HepG2 (cell line): ENCODE data around the gene EPS8. TPM values are rescaled to one million over a fixed set of nuclear protein-coding genes. Genes with fewer than 3 reads are reported as not detected.

ENCODE experiments used
- ATAC-seq: fragments of 200-7000 bp; cut with Tn5 transposase; 3 replicates; pipeline ENCODE4 v1.9.1; 2020; ENCODE audit warnings: mild to moderate bottlenecking, moderate library complexity
- BruUV-seq: library from RNA; stranded (reverse); fragments of 400-500 nt; replicated peaks from 2 replicates; lab custom pipeline; 2021; lab: Mats Ljungman, UMichigan
- CTCF ChIA-PET: fragments of 300-600 bp; formaldehyde crosslinking; extraction: SDS; loops from one replicate; lab custom pipeline; 2021; ENCODE audit warnings: low total read pairs, inconsistent platforms, low intra/inter-chr PET ratio; lab: Yijun Ruan, JAX
- POLR2A ChIA-PET: fragments of 350-600 bp; sonication (Branson Sonifier 250); formaldehyde crosslinking; loops from one replicate; lab custom pipeline; 2020; ENCODE audit warnings: antibody characterized with exemption, inconsistent platforms; lab: Yijun Ruan, JAX
- DNase-seq: peaks from one replicate; pipeline ENCODE4 v3.0.0-alpha.2; 2015; ENCODE audit warnings: low spot score
- FAIRE-seq: peaks from 3 replicates; lab custom pipeline; 2011; peaks lifted over from hg19 to GRCh38; lab: Jason Lieb, UNC
- H2AFZ ChIP-seq: one replicate; pipeline ENCODE4 v1.6.1; 2011; ENCODE audit warnings: low read length, inconsistent platforms
- H3K27ac ChIP-seq: fragments of 300-600 bp; 3 replicates; pipeline ENCODE4 v1.8.0; 2011; ENCODE audit warnings: mixed run types, mild to moderate bottlenecking, mixed read lengths, low read length, inconsistent platforms; ENCODE audit not compliant: insufficient read depth; ENCODE audit errors: extremely low read length
- H3K27me3 ChIP-seq, 2 experiments: fragments of 200-600 bp in 1 of 2; 2 replicates in 1 of 2; 3 replicates in 1 of 2; pipeline versions ENCODE4 v1.6.0 to v1.8.0; 2011; ENCODE audit warnings: low read length in 2 of 2, mild to moderate bottlenecking in 2 of 2, moderate library complexity in 2 of 2, inconsistent platforms in 1 of 2; ENCODE audit not compliant: insufficient read depth in 2 of 2, control insufficient read depth in 1 of 2
- H3K36me3 ChIP-seq, 2 experiments: fragments of 200-600 bp in 1 of 2; replicated peaks in 1 of 2; 2 replicates in 1 of 2; 3 replicates in 1 of 2; pipeline versions ENCODE4 v1.5.1 to v1.8.0; 2011; ENCODE audit warnings: low read length in 2 of 2, inconsistent platforms in 1 of 2; ENCODE audit not compliant: insufficient read depth in 2 of 2, control insufficient read depth in 1 of 2
- H3K4me1 ChIP-seq: 2 replicates; pipeline ENCODE4 v1.5.1; 2012; ENCODE audit warnings: low read length, inconsistent platforms; ENCODE audit not compliant: insufficient read depth
- H3K4me2 ChIP-seq: 2 replicates; pipeline ENCODE4 v1.6.0; 2011; ENCODE audit warnings: low read depth, low read length, inconsistent platforms
- H3K4me3 ChIP-seq, 3 experiments: fragments of 200-600 bp in 1 of 3; sonication (generic), shearing (Covaris generic) in 1 of 3; replicated peaks in 1 of 3; 2 replicates each; pipeline ENCODE4 v1.5.1; 2011 to 2016; ENCODE audit warnings: low read length in 3 of 3, inconsistent platforms in 2 of 3, low read depth in 2 of 3, mild to moderate bottlenecking in 2 of 3, control low read depth in 1 of 3, mixed read lengths in 1 of 3; ENCODE audit not compliant: insufficient read depth in 1 of 3
- H3K79me2 ChIP-seq: one replicate; pipeline ENCODE4 v1.6.1; 2011; ENCODE audit warnings: low read length, inconsistent platforms; ENCODE audit not compliant: insufficient read depth
- H3K9ac ChIP-seq: 2 replicates; pipeline ENCODE4 v1.6.0; 2011; ENCODE audit warnings: mild to moderate bottlenecking, low read depth, low read length, inconsistent platforms; ENCODE audit not compliant: insufficient read depth
- H3K9me3 ChIP-seq: 2 replicates; pipeline ENCODE4 v1.5.1; 2012; ENCODE audit warnings: mild to moderate bottlenecking, low read length
- H4K20me1 ChIP-seq: 2 replicates; pipeline ENCODE4 v1.6.0; 2011; ENCODE audit warnings: inconsistent platforms, mild to moderate bottlenecking, low read length, moderate library complexity; ENCODE audit not compliant: insufficient read depth
- ATF7 ChIP-seq, 2 experiments: fragments of 450-650 bp in 1 of 2; sonication (generic) in 1 of 2; formaldehyde crosslinking in 1 of 2; IDR thresholded peaks; 2 replicates each; pipeline versions ENCODE4 v1.4.0 to v1.6.1; 2016 to 2020; ENCODE audit warnings: antibody characterized with exemption in 1 of 2, mild to moderate bottlenecking in 1 of 2, missing genetic modification reagents in 1 of 2
- CREB1 ChIP-seq, 2 experiments: fragments of 450-650 bp in 1 of 2; IDR thresholded peaks; 2 replicates each; pipeline ENCODE4 v1.6.1; 2016 to 2017; ENCODE audit warnings: control low read depth in 1 of 2, mild to moderate bottlenecking in 1 of 2, missing compliant biosample characterization in 1 of 2, missing genetic modification characterization in 1 of 2
- MED8 ChIP-seq: sonication (generic); formaldehyde crosslinking; IDR thresholded peaks from 2 replicates; pipeline ENCODE4 v1.8.1; 2023; ENCODE audit warnings: mild to moderate bottlenecking, missing genetic modification reagents; ENCODE audit not compliant: insufficient replicate concordance
- PTBP1 ChIP-seq: fragments of 200-400 bp; formaldehyde crosslinking; IDR thresholded peaks from 2 replicates; pipeline ENCODE4 v1.6.1; 2018; ENCODE audit warnings: low read length, low read depth; ENCODE audit not compliant: poor library complexity, severe bottlenecking
- SALL1 ChIP-seq: sonication (generic); formaldehyde crosslinking; IDR thresholded peaks from 2 replicates; pipeline ENCODE4 v1.8.0; 2022; ENCODE audit warnings: mild to moderate bottlenecking, missing genetic modification reagents
- TP53 ChIP-seq: sonication (generic); formaldehyde crosslinking; conservative IDR thresholded peaks from 2 replicates; pipeline ENCODE4 v1.4.0; 2020; ENCODE audit warnings: missing genetic modification reagents
- ZBTB1 ChIP-seq: sonication (generic); formaldehyde crosslinking; IDR thresholded peaks from 2 replicates; pipeline ENCODE4 v1.4.0; 2020; ENCODE audit warnings: missing genetic modification reagents, borderline replicate concordance
- ZNF550 ChIP-seq: sonication (generic); formaldehyde crosslinking; IDR thresholded peaks from 2 replicates; pipeline ENCODE4 v1.4.0; 2020; ENCODE audit warnings: mild to moderate bottlenecking, missing genetic modification reagents, borderline replicate concordance
- in situ Hi-C: cut with HindIII; loops from 2 replicates; pipeline ENCODE4 v1.10.0; 2017; ENCODE audit warnings: low pct_unique_long_range_greater_than_20kb; ENCODE audit not compliant: extremely low pct_ligation_motif_present
- intact Hi-C: fragments of 100-400 bp; cut with micrococcal nuclease; formaldehyde crosslinking; loops from one replicate; pipeline ENCODE4 v1.10.0; 2022; ENCODE audit not compliant: unreplicated experiment
- polyA plus RNA-seq, 8 experiments: library from polyadenylated mRNA; depleted of rRNA in 3 of 8; stranded (reverse) in 7 of 8; unstranded in 1 of 8; fragments of >200 nt; fragmentation: Illumina TruSeq in 4 of 8; extraction: Trizol in 4 of 8; gene quantifications; 2 replicates each; pipeline versions ENCODE4 v1.2.1 to v1.2.3, GENCODE V29; 2011 to 2016; ENCODE audit warnings: low read depth in 4 of 8, missing spikeins in 1 of 8, mixed read lengths in 1 of 8; ENCODE audit not compliant: insufficient read depth in 1 of 8
- total RNA-seq, 5 experiments: library from RNA; depleted of rRNA; stranded (reverse); fragments of >200 nt; fragmentation: Illumina TruSeq; extraction: Trizol; gene quantifications; 2 replicates each; pipeline ENCODE4 v1.2.3, GENCODE V29; 2016; ENCODE audit warnings: low read depth in 1 of 5
- TF ChIP-seq, protein P1 (sequence below), 2 experiments: sonication (generic) in 1 of 2; formaldehyde crosslinking in 1 of 2; IDR thresholded peaks; 2 replicates each; pipeline versions ENCODE4 v1.4.0 to v1.6.1; 2018 to 2020; ENCODE audit warnings: missing genetic modification reagents in 2 of 2, borderline replicate concordance in 1 of 2, low read depth in 1 of 2, mild to moderate bottlenecking in 1 of 2, missing biosample characterization in 1 of 2
- TF ChIP-seq, protein P2 (sequence below): IDR thresholded peaks from 2 replicates; pipeline ENCODE4 v1.6.1; 2016; ENCODE audit warnings: missing compliant biosample characterization, missing genetic modification reagents, borderline replicate concordance
- TF ChIP-seq, protein P3 (sequence below): IDR thresholded peaks from 2 replicates; pipeline ENCODE4 v1.6.1; 2016; ENCODE audit warnings: missing biosample characterization, missing genetic modification reagents, low read depth

The EPS8 gene
- total and polyA plus RNA-seq, 2 of the 13 experiments (the other 11 are each of a cell fraction or from before 2014, with no cell fraction given): 37.1 to 43.4 TPM

DNA sequence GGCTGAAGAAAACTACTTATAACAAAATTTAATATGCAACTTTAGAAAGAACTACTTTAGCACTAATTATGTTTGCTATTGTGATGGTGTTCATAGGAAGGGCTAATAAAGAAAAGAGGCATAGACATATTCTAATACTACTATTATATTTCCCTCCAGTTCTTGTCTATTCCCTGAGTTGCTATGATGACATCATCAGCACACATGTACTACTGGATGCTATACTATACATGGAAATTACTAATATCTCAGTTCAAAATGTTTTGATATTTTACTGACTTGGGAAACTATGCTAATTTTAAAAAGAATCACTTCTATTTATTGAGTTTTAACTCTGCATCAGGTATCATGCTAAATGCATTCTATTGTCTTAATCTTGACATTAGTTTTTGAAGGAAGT is 101.6 kb downstream of the EPS8 start:
- intact Hi-C loops (loop anchor here (10.0 kb wide), 1 partner anchor 167 kb away; no protein-coding TSS in a partner anchor), in situ Hi-C loops (no loop called here)
- Histone ChIP-seq H2AFZ (no peak overlapping the region), H3K9ac (no peak overlapping the region), H4K20me1 (peaks cover 3% of the 10 kb centered on the region; the same call in 1 of the 2 replicates), H3K27me3 (no peaks in the 10 kb centered on the region; a peak in 1 of 5 replicates), H3K4me1 (peaks cover 59% of the 10 kb centered on the region), H3K4me2 (no peak overlapping the region), H3K27ac (no peak overlapping the region), H3K4me3 (no peak overlapping the region), H3K9me3 (no peaks in the 10 kb centered on the region), H3K36me3 (no peaks in the 10 kb centered on the region), H3K79me2 (peaks cover 25% of the 10 kb centered on the region)
- DNase-seq (no peak), ATAC-seq (no peak), FAIRE-seq (no peak)
- BruUV-seq: no TSS peak
- TF ChIP-seq, protein P1, sequence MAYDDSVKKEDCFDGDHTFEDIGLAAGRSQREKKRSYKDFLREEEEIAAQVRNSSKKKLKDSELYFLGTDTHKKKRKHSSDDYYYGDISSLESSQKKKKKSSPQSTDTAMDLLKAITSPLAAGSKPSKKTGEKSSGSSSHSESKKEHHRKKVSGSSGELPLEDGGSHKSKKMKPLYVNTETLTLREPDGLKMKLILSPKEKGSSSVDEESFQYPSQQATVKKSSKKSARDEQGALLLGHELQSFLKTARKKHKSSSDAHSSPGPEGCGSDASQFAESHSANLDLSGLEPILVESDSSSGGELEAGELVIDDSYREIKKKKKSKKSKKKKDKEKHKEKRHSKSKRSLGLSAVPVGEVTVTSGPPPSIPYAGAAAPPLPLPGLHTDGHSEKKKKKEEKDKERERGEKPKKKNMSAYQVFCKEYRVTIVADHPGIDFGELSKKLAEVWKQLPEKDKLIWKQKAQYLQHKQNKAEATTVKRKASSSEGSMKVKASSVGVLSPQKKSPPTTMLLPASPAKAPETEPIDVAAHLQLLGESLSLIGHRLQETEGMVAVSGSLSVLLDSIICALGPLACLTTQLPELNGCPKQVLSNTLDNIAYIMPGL (CRISPR knock-in tag; IDR thresholded peaks at IDR 0.05; ENCODE audit: borderline replicate concordance in 1 of 2, low read depth in 1 of 2): no peak
- TF ChIP-seq ATF7 (IDR thresholded peaks at IDR 0.05) (peak; percentile 83), ATF7 (CRISPR knock-in tag; IDR thresholded peaks at IDR 0.05) (no peak), PTBP1 (no peak), MED8 (CRISPR knock-in tag) (no peak), SALL1 (no peak), TP53 (CRISPR knock-in tag) (no peak), CREB1 (IDR thresholded peaks at IDR 0.05) (peak; percentile 55), CREB1 (CRISPR knock-in tag; IDR thresholded peaks at IDR 0.05) (no peak), ZNF550 (CRISPR knock-in tag) (no peak), ZBTB1 (no peak)
- TF ChIP-seq, protein P2, sequence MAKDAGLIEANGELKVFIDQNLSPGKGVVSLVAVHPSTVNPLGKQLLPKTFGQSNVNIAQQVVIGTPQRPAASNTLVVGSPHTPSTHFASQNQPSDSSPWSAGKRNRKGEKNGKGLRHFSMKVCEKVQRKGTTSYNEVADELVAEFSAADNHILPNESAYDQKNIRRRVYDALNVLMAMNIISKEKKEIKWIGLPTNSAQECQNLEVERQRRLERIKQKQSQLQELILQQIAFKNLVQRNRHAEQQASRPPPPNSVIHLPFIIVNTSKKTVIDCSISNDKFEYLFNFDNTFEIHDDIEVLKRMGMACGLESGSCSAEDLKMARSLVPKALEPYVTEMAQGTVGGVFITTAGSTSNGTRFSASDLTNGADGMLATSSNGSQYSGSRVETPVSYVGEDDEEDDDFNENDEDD (CRISPR knock-in tag): no peak
- TF ChIP-seq, protein P3, sequence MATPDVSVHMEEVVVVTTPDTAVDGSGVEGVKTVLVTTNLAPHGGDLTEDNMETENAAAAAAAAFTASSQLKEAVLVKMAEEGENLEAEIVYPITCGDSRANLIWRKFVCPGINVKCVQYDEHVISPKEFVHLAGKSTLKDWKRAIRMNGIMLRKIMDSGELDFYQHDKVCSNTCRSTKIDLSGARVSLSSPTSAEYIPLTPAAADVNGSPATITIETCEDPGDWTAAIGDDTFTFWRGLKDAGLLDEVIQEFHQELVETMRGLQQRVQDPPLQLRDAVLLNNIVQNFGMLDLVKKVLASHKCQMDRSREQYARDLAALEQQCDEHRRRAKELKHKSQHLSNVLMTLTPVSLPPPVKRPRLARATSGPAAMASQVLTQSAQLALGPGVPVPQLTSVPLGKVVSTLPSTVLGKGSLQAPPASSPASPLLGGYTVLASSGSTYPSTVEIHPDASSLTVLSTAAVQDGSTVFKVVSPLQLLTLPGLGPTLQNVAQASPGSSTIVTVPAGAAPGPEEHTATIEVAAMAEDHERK: no peak
- CTCF ChIA-PET: no interaction called here
- POLR2A ChIA-PET: no interaction called here
